Activated CD4-positive, alpha-beta T cell treated with anti-CD3 and anti-CD28 coated beads, Interleukin-2, amount 50 U/mL, for 16 hours (primary cell): ENCODE measurements around the gene VTCN1.
"Not testable (repeated sequence)": the region's sequence is repeated elsewhere in the genome, so short reads cannot be mapped to it uniquely, and the experiment has no call there.

Experiments
- DNase-seq: peaks from one replicate; pipeline ENCODE4 v3.0.0-alpha.2; 2020

Gene VTCN1

GRCh38 chr1:117210831-117211261 lies at the start of gene VTCN1:
VTCN1 (minus strand) TSS chr1:117210927; CDS start chr1:117210855, 72 bp downstream.
- DNase-seq: no peak

- DNase-seq: no peak
These were observed 48.1 kb upstream of the VTCN1 start for GRCh38 chr1:117258791-117259190.

- DNase-seq: not testable (repeated sequence)
These were observed 47.3 kb upstream of the VTCN1 start for GRCh38 chr1:117258075-117258474.

GRCh38 chr1:117257291-117257690 lies 46.6 kb upstream of the VTCN1 start:
- no peak for DNase-seq

- no peak for DNase-seq
These were observed 39.4 kb upstream of the VTCN1 start for GRCh38 chr1:117250061-117250606.

GRCh38 chr1:117244971-117245370 lies 34.2 kb upstream of the VTCN1 start:
- no peak for DNase-seq

GRCh38 chr1:117244306-117244705 lies 33.6 kb upstream of the VTCN1 start:
- no peak for DNase-seq

GRCh38 chr1:117241512-117241911 lies 30.8 kb upstream of the VTCN1 start:
- no peak for DNase-seq

GRCh38 chr1:117240547-117240946 lies 29.8 kb upstream of the VTCN1 start:
- no peak for DNase-seq

GRCh38 chr1:117239467-117239866 lies 28.7 kb upstream of the VTCN1 start:
- DNase-seq: no peak

GRCh38 chr1:117237726-117238381 lies 27.1 kb upstream of the VTCN1 start:
- DNase-seq: no peak

- DNase-seq: no peak
These were observed 25.2 kb upstream of the VTCN1 start for GRCh38 chr1:117235863-117236465.

- no peak for DNase-seq
These were observed 21.8 kb upstream of the VTCN1 start for GRCh38 chr1:117232531-117232930.

- no peak for DNase-seq
These were observed 21.1 kb upstream of the VTCN1 start for GRCh38 chr1:117231748-117232373.

- no peak for DNase-seq
These were observed 20.6 kb upstream of the VTCN1 start for GRCh38 chr1:117231312-117231711.

- DNase-seq: no peak
These were observed 18.5 kb upstream of the VTCN1 start for GRCh38 chr1:117229217-117229616.

GRCh38 chr1:117225931-117226330 lies 15.2 kb upstream of the VTCN1 start:
- DNase-seq: no peak

GRCh38 chr1:117216718-117217117 lies 6.0 kb upstream of the VTCN1 start:
- DNase-seq: no peak

GRCh38 chr1:117215733-117216462 lies 5.2 kb upstream of the VTCN1 start:
- no peak for DNase-seq

- DNase-seq: no peak
These were observed 4.3 kb upstream of the VTCN1 start for GRCh38 chr1:117215019-117215418.

- DNase-seq: no peak
These were observed 2.3 kb upstream of the VTCN1 start for GRCh38 chr1:117213046-117213445.

GRCh38 chr1:117210386-117210785 lies 341 bp downstream of the VTCN1 start:
- no peak for DNase-seq

GRCh38 chr1:117209094-117209493 lies 1.6 kb downstream of the VTCN1 start:
- DNase-seq: no peak
